Measurements from ENCODE around the gene DOCK1. TPM values are rescaled to one million over a fixed set of nuclear protein-coding genes. Genes with fewer than 3 reads are reported as not detected.

Gene DOCK1
- total RNA-seq, 1 donor from 2014 or later = 69.3 TPM

- DNase-seq (ENCODE audit: low read depth in 2 of 2) = no peak
Observed at GRCh38 chr10:126950401-126951105, 45.3 kb downstream of the DOCK1 start.

GRCh38 chr10:126953886-126954285 lies 48.7 kb downstream of the DOCK1 start:
- no peak for DNase-seq (ENCODE audit: low read depth in 2 of 2)

DNA sequence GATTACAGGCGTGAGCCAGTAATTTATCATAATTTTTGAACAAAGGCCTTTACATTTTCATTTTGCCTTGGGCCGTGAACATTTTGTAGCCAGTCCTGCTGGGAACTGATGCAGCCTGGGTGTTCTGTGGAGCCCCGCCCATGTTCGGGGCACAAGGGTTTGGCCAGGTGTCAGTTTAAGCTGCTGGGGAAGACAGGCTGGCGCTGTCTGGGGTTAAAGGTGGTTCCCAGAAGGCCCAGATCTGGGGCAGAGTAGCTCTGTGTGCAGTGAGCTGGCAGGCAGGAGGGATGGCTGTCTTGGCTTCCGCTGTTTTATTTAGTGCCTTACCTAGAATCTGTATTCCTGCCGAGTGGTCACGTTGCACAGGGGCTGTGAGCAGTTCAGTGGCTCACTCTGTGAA lies 50.2 kb downstream of the DOCK1 start:
- DNase-seq (ENCODE audit: low read depth in 2 of 2) = no peak

- no peak for DNase-seq (ENCODE audit: low read depth in 2 of 2)
Observed at GRCh38 chr10:126955934-126956711, 50.9 kb downstream of the DOCK1 start.

GRCh38 chr10:126956712-126957108 lies 51.5 kb downstream of the DOCK1 start:
- DNase-seq (ENCODE audit: low read depth in 2 of 2) = no peak

GRCh38 chr10:126957111-126957510 lies 51.9 kb downstream of the DOCK1 start:
- DNase-seq (ENCODE audit: low read depth in 2 of 2) = no peak

DNA sequence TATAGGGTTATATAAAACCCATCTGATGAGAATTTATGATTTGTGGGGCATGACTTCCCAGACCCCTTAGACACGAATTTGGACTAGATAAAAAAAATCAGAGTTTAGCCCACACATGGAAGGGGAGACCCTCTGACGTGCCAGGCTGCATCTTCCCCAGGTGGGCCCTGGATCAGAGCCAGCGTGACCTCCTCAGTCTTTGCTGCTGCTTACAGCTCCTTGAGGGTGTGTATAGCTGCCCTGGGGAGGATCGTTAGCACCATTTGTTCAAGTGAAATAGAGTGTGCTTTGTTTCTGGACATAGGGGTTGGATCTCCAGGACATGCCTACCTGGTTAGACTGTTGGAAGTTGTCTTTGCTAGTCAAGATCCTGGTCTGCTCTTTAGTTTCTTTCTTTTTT lies 54.2 kb downstream of the DOCK1 start:
- DNase-seq (ENCODE audit: low read depth in 2 of 2) = no peak

- DNase-seq (ENCODE audit: low read depth in 2 of 2) = no peak
Observed at GRCh38 chr10:126959906-126960685, 54.9 kb downstream of the DOCK1 start.

- DNase-seq (ENCODE audit: low read depth in 2 of 2) = no peak
Observed at GRCh38 chr10:126963354-126963753, 58.1 kb downstream of the DOCK1 start.

DNA sequence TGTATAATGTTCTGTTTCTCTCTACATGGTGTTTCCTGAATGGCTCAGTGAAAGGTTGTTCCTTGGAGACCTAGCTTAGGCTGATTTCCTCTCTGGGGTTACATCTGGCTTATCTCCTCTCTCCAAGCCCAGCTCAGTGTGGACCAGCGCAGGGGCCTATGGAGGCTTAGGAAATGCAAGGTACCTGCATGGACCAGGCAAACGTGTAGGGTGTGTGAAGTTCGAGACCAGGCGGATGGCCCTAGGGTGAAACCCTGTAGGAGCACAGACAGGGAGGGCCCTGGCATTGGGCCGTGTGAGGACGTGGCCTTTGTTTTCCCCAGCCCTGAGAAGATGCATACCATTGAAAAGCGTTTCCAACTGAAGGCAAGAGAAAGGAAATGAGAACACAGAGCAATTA lies 59.0 kb downstream of the DOCK1 start:
- peak in 1 of 2 donors; percentile 27 for DNase-seq (ENCODE audit: low read depth in 2 of 2)

DNA sequence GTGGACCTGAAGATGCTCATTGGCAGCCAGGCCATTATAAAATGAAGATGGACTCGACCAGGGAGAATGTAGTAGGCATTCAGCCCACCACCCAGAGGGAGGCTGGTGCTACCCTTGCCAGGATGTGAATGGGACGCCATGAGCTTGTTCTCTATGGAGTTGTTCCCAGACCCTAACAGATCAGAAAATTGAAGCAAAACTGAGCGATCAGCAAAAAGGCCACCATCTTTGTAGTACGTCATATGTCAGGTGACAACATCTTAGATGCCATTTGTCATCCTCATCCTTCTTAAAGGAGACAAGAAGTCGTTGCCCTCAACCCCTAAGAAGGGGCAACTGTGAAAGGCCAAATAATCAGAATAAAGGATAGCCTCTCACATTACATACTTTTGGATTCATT lies 61.7 kb downstream of the DOCK1 start:
- DNase-seq (ENCODE audit: low read depth in 2 of 2) = no peak

DNA sequence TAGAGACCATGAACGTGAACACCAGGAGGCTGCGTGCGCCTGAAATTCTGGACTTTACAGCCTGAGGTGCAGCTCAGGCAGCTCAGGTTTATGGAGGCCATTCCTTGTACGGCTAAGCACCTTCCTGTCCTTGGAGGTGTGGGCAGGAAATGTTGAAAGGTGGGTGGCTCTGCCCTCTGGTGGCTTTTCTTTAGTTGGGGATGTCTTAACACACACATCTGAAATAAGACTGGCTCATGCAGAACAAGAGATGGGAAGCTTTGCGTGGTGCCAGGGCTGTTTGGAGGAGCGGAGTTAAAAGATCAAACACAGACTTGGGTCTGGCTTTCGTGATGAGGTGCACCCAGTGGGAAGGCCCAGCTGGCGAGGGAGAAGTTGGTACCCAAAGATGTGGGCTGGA lies 64.1 kb downstream of the DOCK1 start:
- DNase-seq (ENCODE audit: low read depth in 2 of 2) = peak in 1 of 2 donors; percentile 8

DNA sequence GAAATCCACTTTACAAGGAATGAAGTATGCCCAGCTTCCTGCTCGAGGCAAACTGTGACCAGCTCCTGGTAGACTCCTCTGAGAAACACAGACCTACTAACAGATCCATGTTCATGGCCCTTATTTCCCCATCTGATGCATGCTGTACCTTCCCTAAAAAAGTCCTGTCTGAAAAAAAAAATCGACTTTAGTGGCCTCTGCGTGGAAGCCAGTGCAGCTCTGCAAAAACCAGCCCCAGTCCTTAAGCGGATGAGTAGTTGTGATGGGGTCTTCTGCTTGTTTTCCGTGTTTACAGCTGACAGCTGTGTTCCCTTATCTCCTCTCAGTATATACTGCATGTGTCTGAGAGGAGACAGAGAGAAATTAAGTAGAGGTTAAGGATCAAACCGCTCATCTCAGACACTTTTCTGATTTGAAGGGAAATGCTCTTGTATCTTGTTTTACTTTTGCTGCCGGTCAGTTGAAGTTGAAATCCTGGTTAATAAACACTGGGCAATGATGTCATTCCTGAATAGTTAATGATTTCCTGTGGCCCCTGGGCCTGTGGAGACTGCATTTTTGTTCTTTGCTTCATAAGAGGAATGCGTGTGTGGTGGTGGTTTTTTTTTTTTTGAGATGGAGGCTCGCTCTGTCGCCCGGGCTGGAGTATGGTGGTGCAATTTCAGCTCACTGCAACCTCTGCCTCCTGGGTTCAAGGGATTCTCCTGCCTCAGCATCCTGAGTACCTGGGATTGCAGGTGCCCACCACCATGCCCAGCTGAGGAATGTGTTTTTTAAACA lies 67.6 kb downstream of the DOCK1 start:
- DNase-seq (ENCODE audit: low read depth in 2 of 2) = peak; percentile 25 to 77

GRCh38 chr10:126975221-126975620 lies 70.0 kb downstream of the DOCK1 start:
- DNase-seq (ENCODE audit: low read depth in 2 of 2) = no peak

GRCh38 chr10:126977216-126977615 lies 72.0 kb downstream of the DOCK1 start:
- peak in 1 of 2 donors; percentile 28 for DNase-seq (ENCODE audit: low read depth in 2 of 2)

DNA sequence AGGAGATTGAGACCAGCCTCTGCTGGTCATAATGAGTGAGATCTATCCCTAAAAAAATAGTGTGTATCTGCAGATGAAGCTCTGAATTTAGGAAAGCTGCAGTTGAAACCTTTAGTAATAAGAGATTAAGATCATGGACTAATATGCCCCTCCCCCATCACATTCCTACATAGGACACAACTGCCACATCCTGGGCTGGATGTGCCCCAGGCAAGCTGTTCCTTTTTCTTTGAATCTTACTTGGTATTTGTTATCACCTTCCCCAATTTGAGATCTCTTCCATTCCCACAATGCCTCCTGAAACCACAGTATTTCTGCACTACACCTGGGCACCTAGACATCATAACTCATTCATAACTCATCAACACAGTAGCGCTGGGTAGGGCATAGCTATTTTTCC lies 74.1 kb downstream of the DOCK1 start:
- DNase-seq (ENCODE audit: low read depth in 2 of 2) = no peak

- DNase-seq (ENCODE audit: low read depth in 2 of 2) = no peak
Observed at GRCh38 chr10:126993208-126993607, 88.0 kb downstream of the DOCK1 start.

GRCh38 chr10:126997801-126998590 lies 92.8 kb downstream of the DOCK1 start:
- DNase-seq (ENCODE audit: low read depth in 2 of 2) = no peak

DNA sequence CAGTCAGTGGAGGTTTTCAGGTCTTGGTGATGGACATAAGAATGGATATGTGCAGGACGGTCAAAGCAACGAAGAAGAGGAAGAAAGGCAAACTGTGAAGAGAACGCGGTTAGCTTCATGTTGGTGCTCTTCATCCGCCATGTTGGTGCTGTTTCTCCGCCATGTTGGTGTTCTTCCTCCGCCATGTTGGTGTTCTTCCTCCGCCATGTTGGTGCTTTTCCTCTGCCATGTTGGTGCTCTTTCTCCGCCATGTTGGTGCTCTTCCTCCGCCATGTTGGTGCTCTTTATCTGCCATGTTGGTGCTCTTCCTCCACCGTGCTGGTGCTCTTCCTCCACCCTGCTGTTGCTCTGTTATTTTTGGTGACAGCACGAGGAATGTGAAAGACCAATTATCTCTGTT lies 95.4 kb downstream of the DOCK1 start:
- DNase-seq (ENCODE audit: low read depth in 2 of 2) = no peak

- DNase-seq (ENCODE audit: low read depth in 2 of 2) = no peak
Observed at GRCh38 chr10:127003032-127003685, 97.9 kb downstream of the DOCK1 start.
